Stimulated activated CD4-positive, alpha-beta T cell treated with anti-CD3 and anti-CD28 coated beads, Interleukin-12 subunit alpha, Interleukin-12 subunit beta, amount 100 ng/mL, for 4 hours (primary cell): ENCODE results near the gene CTCF.

Experiments
- DNase-seq: peaks from one replicate; pipeline ENCODE4 v3.0.0-alpha.2; 2020

CTCF gene

DNA sequence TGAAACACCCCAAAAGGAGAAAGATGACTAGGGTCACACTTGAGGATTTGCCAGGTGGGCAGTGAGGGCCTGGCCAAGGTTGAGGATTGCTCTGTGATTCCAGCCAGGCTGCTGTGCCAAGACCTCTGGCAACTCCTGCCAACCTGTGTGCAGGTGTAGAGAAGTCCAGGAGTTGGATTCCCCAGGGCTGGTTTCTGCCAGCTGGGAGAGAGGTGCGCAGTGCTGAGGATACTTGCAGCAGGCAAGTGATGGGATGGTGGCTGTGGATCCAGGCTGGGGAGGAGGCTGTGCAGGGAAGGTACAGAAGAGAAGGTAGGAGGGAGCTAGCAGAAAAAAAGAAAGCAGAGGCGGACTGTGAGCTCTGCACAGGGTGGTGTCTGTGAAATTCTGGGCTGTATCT is 27.1 kb upstream of the CTCF start:
- DNase-seq = no peak

DNA sequence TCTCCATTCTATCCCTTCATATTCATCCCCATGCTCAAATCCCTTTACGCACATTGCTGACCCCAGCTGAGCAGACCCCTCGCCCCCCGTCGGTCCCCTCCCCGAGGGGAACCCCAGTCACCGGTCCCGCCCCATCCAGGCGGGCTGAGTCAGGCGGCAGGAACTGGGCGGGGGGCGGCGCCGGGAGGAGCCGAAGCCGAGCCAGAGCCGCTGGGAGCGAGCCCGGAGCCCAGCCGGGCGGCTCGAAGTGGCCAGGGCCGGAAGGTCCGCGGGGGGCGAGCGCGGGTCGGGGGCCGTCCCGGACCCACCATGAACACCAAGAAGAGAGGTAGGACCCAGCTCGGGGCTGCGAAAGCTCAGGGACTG is 25.1 kb upstream of the CTCF start:
- peak; percentile 50 for DNase-seq

DNA sequence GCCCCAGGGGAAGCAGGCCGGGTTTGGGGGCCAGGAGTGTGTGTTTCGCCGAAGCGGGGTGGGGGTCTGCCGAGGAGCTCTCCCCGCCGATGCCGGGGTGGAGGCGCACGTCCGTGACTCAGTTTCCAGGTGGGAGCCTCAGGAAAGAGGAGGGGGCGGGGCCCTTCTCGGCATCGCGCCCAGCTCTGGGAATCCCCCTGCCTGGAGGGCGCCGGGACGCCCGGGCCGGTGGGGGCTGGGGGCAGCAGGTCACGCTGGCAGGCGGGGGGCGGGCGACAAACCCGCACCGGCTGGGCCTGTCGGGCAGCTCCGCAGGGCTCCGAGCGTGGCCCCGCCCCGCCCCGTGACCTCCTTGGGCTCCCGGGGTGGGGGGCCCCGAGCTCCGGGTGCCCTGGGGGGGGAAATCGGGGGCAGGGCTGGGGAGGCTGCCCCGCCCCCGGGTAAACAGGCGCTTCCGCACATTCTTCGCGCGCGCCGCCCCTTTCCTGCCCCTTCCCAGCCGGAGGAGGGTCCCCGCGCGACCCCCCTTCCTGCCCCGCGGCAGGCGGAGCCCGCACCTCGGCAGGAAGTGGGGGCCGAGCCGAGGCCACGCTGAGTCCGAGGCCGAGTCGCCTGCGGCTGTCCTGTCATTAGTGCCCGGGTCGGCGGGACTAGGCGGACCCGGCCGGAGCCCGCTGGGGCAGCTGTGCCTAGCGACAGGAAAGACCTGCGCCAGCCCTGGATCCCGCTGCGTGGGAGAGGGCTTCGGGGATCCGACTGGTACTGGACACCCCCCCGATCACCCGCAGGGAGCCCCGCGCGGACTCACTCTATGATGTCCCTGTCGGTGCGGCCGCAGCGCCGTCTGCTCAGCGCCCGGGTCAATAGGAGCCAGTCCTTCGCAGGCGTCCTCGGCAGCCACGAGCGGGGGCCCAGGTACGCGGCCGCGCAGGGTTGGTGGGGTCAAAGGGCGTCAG is 24.4 kb upstream of the CTCF start:
- DNase-seq = peak; percentile 53

DNA sequence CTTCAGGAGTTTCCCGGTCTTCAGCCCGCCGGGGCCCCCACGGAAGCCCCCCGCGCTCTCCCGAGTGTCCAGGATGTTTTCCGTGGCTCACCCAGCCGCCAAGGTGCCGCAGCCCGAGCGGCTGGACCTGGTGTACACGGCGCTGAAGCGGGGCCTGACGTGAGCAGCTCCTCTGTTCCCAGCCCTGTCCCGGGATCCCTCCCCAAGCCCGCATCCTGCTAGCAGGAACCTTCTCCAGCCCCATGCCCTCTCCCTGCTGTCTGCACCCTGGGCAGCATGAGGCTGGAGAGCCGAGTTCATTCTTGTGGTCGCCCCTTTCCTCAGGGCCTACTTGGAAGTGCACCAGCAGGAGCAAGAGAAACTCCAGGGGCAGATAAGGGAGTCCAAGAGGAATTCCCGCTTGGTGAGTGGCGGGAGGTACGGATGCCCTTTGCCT is 23.6 kb upstream of the CTCF start:
- no peak for DNase-seq

DNA sequence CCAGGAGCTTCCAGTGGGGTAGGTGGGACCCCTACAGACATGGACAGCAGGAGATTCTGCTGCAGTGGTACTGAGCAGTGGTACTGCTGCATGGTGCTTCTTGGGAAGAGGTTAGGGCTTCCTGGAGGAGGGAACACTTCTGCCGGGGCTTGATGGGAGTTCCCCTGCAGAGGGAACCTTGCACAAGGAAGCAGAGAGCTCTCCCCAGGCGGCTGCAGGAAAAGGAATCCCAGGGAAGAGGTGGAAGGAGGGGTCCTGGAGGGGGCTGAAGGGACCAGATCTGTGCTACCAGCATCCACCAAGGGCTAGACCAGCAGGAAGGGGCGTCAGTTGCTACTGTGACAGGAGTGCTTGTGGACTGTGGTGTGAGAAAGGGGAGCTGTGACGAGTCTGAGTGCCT is 23.1 kb upstream of the CTCF start:
- no peak for DNase-seq

DNA sequence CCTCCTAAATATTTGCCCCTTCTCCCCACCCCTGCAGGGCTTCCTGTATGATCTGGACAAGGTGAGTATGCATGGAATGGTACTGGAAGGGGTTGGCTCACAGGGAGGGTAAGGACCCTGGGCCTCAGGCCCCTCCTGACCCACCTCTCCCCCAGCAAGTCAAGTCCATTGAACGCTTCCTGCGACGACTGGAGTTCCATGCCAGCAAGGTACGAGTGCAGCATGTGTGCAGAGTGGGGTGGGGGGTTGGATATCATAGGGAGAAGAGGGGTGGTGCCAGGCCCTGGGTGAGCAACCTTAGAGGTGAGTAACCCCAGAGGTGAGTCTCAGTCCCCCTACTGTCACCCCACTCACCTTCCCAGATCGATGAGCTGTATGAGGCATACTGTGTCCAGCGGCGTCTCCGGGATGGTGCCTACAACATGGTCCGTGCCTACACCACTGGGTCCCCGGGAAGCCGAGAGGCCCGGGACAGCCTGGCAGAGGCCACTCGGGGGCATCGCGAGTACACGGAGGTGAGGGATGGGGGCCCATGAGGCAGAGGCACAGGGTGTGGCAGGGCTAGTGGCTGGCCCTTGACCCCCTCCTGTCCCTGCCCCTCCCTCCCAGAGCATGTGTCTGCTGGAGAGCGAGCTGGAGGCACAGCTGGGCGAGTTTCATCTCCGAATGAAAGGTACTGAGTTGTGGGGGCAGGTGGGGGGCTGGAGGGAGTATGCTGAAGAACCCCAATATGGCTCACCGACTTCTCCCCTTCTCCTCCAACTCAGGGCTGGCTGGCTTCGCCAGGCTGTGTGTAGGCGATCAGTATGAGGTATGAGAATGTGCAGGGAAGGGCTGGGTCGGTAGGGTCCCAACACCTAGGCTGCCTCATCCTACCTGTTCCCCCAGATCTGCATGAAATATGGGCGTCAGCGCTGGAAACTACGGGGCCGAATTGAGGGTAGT is 22.4 kb upstream of the CTCF start:
- DNase-seq = no peak

DNA sequence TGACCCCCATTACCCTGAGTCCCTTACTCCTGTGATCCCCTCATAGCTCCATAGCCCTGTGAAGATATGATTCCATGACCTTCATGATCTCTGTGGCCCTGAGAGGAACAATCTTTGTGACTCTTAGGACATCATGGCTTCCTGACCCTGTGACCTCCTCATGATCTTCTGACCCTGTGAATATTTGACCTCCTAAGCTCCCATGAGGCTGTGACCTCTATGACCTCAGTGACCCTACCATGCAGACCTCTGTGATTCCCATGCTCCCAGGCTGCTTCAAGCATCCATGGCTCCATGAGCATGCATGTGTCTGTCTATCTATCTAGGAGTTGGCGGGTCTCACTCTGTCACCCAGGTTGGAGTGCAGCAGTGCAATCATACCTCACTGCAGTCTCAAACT is 21.6 kb upstream of the CTCF start:
- DNase-seq = no peak

DNA sequence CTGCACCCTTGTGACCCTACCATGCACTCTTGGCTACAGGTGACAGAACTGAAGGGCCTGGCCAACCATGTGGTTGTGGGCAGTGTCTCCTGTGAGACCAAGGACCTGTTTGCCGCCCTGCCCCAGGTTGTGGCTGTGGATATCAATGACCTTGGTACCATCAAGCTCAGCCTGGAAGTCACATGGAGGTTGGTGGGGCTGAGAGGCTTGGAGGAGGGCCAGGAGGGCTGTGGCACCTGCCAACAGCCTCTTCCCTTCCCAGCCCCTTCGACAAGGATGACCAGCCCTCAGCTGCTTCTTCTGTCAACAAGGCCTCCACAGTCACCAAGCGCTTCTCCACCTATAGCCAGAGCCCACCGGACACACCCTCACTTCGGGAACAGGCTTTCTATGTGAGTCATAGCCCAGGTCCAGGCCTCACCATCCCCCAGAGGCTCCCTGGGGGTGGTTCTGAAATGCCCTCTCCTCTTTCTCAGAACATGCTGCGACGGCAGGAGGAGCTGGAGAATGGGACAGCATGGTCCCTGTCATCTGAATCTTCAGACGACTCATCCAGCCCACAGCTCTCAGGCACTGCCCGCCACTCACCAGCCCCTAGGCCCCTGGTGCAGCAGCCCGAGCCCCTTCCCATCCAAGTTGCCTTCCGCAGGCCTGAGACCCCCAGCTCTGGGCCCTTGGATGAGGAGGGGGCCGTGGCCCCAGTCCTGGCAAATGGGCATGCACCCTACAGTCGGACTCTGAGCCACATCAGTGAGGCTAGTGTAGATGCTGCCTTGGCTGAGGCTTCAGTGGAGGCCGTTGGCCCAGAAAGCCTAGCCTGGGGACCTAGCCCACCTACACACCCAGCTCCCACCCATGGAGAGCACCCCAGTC is 20.7 kb upstream of the CTCF start:
- no peak for DNase-seq

DNA sequence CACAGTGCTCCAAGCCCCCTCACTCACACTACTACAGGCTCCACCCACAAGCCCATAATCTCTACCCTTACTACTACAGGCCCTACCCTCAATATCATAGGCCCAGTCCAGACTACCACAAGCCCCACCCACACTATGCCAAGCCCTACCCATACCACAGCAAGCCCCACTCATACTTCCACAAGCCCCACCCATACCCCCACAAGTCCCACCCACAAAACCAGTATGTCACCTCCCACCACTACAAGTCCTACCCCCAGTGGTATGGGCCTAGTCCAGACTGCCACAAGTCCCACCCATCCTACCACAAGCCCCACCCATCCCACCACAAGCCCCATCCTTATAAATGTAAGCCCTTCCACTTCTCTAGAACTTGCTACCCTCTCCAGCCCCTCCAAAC is 19.9 kb upstream of the CTCF start:
- peak; percentile 41 for DNase-seq

DNA sequence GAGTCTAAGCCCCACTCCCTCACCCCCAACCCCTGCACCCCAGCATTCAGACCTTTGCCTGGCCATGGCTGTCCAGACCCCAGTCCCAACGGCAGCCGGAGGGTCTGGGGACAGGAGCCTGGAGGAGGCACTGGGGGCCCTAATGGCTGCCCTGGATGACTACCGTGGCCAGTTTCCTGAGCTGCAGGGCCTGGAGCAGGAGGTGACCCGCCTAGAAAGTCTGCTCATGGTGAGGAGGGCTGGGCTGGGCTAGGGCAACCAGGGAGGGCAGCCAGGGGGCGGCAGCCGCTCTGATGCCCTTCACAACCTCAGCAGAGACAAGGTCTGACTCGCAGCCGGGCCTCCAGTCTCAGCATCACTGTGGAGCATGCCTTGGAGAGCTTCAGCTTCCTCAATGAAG is 19.3 kb upstream of the CTCF start:
- no peak for DNase-seq

DNA sequence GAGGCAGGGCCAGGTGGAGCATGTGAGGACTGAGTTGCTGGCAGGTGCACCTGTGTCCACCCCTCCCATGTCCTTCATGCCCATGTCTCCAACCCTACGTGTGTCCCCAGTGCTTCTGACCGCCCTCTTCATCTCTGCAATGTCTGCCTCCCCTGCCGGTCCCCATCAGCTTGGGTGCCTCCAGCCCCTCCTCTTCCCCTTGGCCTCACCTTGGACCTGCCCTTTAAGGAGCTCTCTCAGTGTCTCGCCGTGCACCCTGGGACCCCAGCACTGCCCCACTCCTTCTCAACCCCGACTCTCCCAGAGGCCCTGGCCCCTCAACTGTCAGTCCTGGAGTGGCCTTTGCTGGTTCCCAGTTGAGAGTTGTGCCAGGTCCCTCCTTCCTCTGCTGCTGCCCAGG is 18.7 kb upstream of the CTCF start:
- DNase-seq = no peak

DNA sequence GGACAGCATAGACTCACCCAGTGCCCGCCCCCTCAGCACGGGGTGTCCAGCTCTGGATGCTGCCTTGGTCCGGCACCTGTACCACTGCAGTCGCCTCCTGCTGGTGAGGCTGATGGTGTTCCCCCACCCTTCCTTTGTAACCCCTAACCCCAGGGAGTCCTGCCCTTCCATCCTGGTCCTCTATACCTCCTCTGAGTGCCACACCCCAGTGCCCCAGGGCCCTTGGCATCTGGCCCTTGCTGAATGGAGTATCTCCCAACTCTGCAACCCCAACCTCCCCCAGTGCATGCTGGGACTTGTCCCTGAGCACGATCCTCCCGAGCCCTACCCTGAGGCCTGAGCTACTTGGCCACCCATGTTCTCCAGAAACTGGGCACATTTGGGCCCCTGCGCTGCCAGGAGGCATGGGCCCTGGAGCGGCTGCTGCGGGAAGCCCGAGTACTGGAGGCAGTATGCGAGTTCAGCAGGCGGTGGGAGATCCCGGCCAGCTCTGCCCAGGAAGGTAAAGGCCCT is 17.9 kb upstream of the CTCF start:
- DNase-seq = no peak

DNA sequence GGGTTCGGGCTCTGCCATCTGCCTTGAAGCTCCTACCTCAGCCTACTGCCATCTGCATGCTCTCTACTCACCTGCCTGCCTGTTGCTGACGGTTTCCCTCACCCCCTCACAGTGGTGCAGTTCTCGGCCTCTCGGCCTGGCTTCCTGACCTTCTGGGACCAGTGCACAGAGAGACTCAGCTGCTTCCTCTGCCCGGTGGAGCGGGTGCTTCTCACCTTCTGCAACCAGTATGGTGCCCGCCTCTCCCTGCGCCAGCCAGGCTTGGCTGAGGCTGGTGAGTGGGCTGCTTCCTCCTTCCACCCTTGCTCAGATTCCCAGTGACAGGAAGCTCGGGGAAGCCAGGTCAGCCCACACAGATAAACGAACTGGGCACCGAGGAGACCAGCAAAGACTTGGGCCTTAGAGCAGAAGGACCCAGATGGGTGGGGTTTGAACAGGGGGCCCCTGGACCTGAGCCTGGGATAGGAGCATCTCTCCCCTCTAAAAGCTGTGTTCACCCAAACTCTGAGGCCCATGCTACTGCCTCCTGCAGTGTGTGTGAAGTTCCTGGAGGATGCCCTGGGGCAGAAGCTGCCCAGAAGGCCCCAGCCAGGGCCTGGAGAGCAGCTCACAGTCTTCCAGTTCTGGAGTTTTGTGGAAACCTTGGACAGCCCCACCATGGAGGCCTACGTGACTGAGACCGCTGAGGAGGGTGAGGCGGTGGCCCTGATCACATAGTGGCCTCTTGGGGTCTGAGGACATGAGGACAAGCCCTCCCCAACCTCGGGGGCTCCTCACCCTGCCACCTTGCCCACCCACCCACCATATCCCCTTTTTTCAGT is 17.3 kb upstream of the CTCF start:
- DNase-seq = no peak

DNA sequence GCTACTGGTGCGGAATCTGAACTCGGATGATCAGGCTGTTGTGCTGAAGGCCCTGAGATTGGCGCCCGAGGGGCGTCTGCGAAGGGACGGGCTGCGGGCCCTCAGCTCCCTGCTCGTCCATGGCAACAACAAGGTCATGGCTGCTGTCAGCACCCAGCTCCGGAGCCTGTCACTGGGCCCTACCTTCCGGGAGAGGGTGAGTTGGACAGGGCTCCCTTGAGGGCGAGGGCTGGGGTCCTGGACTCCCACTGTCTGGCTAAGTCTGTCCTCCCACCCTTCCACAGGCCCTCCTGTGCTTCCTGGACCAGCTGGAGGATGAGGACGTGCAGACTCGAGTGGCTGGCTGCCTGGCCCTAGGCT is 16.7 kb upstream of the CTCF start:
- DNase-seq = no peak

DNA sequence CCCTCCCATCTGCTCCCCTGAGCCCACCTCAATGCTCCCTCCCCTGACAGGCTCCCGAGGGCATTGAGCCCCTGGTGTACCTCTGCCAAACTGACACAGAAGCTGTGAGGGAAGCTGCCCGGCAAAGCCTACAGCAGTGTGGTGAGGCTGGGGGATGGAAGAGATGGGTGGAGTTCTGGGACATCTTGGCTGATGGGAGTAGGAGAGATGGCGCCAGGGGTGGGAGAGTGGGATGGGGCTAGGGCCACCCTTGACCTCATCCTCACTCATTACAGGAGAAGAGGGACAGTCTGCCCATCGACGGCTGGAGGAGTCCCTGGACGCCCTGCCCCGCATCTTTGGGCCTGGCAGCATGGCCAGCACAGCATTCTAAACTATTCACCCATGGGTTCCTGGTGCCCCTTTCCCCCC is 16.2 kb upstream of the CTCF start:
- no peak for DNase-seq

DNA sequence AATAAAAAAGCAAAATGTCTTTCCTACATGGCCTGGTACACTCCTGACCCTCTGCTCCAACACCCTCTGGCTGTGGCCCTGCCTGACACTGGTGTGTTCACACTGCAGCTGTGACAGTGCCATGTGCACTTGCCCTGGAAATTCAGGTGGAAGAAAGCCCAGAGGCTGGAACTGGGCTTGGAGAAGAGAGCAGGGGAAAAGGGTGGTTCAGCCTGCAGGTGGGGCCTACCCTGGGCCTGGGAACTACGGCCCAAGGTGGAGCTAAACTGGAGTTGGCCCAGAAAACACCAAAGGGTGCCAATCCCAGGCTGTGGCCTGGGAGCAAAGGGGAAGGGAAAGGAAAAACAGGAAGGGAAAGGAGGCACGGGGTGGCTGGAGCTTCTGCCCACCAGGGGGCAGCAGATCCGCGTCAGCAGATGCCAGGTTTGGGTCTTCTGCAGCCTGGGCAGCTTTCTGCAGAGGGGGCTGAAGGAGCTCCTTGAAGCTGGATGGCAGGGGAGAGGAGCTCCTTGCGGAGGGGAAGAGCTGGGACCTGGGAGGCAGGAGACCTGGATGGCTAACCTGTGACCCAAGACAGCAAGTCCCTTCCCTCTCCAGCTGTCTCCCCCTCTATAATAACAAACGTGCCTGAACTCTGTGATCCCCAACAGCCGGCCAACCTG is 15.4 kb upstream of the CTCF start:
- peak; percentile 76 for DNase-seq

DNA sequence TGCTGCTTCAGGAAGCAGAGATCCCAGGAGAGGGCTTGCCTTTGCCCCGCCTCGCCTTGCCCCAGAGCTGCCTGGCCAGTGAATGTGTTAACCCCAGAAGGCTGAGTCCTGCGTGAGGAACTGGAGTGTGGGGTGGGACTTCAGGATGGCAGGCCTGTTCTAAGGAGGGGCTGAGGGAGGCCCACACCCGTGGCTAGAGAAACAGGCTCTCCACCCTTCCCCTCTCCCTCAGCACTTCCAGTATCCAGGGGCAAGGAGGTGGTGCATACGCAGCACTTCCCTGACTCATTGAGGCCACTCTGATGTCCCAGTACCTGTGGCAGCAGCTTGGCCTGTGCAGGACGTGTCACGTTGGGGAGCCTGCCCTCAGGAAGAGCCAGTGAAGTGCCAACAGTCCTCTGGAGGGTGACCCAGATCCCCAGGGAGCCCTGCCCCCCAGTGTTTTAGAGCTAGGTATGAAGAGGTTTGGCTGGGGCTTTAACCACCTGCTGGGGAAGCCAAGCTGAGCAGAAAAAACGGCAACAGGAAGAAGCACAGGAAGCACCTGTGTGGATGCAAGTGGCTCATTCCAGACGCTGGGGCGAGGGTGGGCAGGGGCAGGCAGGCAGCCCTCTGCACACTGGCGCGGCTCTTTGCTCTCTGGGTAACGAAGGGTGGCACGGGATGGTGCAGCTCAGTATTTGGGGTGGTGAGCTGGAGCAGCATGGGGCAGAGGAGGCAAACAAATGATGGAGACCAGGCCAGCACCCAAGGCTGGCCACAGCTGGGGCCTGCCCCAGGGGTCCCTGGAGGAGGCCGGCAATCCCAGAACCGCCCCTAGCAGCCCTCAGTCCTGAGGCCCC is 14.7 kb upstream of the CTCF start:
- no peak for DNase-seq

DNA sequence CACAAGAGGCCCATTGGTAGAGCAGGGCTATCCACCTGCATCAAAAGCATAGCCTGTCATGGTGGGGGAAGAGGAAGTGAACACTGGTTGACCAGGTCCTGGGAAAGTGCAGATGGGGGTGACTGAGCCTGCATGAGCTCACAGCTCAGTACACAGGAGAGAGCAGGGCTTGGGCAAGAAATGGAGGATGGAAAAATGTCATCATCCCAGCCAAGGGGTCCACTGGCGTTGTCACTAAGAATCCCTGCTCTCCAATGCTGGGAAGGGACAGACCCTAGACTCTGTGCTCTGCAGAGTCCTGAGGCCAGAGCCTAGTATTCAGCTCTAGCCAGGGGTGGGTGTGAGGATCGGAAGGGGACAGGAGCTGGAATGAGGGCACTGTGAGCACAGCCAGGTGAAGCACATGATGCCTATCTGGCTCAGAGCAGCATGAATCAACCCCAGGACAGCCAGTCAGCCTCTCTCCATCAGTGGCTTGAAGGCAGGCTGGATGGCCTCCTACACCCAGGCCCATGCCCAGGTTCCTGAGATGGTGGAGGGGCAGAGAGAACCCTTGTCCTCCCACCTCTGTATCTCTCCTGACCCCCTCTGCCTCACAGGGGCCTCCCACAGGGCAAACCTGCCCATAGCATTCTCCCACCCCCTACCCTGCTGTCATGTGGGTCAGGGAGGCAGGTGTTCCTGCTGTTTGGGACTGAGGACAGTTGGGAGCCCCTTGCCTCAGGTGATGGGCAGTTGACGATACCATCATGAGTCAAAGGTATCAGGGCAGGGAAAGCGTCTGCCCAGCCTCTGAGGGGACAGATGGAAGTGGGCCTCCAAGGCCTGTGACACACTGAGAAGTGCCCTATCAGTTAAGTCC is 13.8 kb upstream of the CTCF start:
- no peak for DNase-seq

DNA sequence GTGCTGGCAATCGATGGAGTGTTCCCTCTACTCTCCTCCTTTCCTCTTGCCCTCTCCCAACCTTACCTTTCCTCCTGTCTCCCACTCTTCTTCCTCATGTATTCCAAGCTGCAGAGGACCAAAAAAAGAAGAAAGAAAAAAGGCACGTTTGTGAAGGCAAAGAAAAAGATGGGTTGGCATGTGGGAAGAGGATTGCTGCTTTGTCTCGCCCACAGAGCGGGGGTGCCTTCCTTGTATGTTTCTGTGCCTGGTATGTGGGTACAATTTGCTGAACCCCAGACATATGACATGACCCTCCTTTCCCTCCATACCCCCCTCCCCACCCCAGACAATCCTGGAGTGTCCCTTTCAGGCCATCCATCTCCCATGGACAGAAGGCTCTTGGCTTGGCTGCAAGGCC is 13.1 kb upstream of the CTCF start:
- DNase-seq = no peak
